Stimulated activated CD8-positive, alpha-beta memory T cell treated with anti-CD3 and anti-CD28 coated beads, Interleukin-4, amount 100 ng/mL, for 48 hours (primary cell): ENCODE data around the gene INSIG2.

Source experiments
- DNase-seq: peaks from one replicate; pipeline ENCODE4 v3.0.0-alpha.2; 2020

The INSIG2 gene

GRCh38 chr2:118088051-118089024 lies at the start of gene INSIG2:
INSIG2 (plus strand) TSS chr2:118088471; CDS start chr2:118096557, 8,086 bp downstream.
- DNase-seq, result peak; percentile 94

DNA sequence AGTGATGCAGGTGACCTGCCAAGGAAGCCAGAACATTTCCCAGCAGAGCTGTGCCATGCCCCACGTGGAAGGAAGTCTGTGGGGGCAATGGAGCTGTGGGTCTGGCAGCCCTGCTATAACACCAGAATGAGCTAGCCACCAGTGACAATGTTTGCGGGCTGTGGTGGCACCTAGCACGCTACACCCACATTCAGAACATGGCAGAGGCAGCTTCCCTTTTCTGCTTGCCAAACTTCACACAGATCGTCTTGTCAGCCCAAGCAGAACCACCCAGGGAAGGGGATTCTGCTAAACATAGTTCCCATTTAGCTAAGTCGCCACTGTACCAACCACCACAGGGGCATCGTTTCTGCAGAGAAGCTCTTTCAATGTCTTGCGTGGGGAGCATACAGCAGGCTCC lies 47.4 kb upstream of the INSIG2 start:
- DNase-seq, result no peak

- no peak for DNase-seq
Observed at GRCh38 chr2:118044103-118044716, 44.1 kb upstream of the INSIG2 start.

GRCh38 chr2:118044854-118045253 lies 43.4 kb upstream of the INSIG2 start:
- DNase-seq, result no peak

DNA sequence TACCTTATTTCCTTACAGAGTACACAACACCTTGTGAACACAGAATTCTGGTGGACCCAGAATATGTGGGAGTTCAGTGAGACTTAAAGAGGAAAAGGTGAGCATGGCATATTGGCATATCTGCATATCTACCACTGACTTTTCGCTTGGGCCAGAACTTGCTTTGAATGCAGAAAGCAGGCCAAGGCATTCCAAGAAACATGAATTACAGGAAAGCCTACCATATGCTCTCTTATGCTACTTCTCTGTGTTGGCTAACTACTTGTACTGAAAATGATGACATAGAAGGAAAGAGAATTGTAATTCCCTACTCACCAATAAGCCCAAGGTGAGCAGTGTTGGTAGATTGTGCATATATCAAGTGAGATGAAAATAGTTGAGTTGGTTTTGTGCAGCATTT lies 43.0 kb upstream of the INSIG2 start:
- no peak for DNase-seq

DNA sequence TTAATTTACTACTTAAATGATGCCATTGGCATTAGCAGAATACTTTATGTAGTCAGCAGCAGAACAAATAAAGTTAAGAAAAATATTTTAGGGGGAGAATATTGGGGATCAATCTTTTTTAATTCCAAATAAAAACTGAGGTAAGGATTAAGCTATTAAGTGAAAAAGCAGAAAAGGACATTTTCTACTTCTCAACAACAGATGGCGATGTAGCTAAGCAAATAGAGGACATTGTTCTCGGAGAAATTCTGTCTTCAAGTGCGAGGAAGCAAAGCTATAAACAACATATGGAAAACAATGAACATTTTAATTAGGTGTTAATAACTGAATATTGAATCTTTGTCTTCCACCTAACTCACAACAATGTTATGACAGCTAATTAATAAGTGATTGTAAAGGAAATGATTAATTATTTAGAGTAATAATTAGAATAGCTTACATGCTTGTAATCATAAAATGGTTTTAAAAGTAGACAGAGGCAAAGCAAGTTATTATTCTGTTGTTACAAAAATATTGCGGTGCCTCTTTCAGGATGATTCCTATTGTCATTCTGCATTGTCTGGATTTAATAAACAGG lies 41.5 kb upstream of the INSIG2 start:
- no peak for DNase-seq

DNA sequence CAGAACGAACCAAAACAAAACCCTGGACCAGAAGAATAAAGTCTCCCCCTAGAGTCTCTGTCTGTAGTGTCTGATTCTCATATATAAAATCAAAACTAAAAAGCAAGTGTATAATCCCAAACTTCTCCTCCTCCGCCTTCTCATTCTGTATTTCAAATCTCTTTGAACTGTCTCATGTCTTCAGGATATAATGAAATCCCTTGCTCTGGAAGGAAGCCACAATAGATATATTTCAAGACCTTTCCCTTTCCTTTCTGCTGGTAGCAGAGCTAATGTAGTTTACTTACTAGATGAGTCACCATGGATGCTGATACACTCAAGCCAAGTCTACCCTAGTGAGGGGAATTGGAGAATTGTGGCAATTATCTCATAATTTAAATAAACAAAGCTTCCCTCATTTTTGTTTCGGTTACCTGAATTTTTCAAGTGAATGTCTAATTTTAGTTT lies 40.9 kb upstream of the INSIG2 start:
- DNase-seq, result no peak

DNA sequence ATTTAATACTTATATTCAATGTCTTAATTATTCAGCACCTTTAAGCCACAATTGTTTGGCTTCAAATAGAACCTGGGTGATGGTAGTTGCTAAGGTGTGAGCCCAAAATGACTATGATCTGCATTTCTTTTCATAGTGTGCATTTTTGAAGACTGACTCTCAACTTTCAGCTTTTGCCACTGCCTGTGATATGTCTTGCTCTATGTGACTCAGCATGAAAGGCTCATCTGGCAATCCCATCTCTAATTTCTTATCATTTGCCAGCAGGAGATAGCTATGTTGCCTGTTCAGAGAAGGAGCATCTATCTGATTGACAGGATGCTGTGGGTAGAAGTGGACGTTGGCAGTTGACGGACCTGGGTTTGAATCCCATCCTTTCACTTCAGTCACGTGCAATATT lies 39.9 kb upstream of the INSIG2 start:
- DNase-seq, result no peak

- DNase-seq, result no peak
Observed at GRCh38 chr2:118049140-118049815, 39.0 kb upstream of the INSIG2 start.

GRCh38 chr2:118049816-118050140 lies 38.5 kb upstream of the INSIG2 start:
- DNase-seq, result no peak

GRCh38 chr2:118050386-118050785 lies 37.9 kb upstream of the INSIG2 start:
- DNase-seq, result no peak

- no peak for DNase-seq
Observed at GRCh38 chr2:118050974-118051373, 37.3 kb upstream of the INSIG2 start.

- DNase-seq, result no peak
Observed at GRCh38 chr2:118051826-118052358, 36.4 kb upstream of the INSIG2 start.

GRCh38 chr2:118052474-118052873 lies 35.8 kb upstream of the INSIG2 start:
- DNase-seq, result no peak

GRCh38 chr2:118053681-118054080 lies 34.6 kb upstream of the INSIG2 start:
- DNase-seq, result no peak

GRCh38 chr2:118054213-118055008 lies 33.9 kb upstream of the INSIG2 start:
- no peak for DNase-seq

DNA sequence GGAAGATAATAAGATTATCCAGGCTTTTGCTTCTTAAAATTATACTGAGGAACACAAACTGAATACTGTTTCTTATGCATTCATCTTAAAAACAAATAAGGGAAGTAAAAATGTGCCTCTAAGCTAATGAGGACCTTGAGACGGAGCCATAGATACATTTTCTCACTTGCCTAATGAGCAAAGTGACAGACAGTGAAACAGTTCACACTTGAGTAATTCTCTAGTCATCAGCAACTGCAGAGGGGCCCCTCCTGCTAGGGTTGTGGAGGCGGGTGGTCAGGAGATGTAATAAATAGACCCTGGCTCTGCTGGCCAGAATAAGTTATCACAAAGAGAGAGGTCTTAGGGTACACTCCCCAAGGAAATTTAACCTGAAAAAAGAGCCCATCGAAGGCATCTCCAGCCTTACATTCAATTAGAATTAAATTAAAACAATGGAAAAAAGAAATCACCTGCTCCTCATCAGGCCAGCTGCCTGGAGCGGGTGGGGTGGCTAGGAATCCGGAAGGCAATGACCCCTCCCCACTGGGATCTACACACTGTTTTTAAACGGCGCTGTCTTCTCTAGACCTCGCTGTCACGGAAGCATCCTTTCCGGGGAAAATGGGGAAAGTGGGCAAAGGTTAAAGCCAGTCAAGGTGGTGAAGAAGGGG lies 32.6 kb upstream of the INSIG2 start:
- DNase-seq, result no peak

GRCh38 chr2:118056165-118056534 lies 32.1 kb upstream of the INSIG2 start:
- DNase-seq, result no peak

DNA sequence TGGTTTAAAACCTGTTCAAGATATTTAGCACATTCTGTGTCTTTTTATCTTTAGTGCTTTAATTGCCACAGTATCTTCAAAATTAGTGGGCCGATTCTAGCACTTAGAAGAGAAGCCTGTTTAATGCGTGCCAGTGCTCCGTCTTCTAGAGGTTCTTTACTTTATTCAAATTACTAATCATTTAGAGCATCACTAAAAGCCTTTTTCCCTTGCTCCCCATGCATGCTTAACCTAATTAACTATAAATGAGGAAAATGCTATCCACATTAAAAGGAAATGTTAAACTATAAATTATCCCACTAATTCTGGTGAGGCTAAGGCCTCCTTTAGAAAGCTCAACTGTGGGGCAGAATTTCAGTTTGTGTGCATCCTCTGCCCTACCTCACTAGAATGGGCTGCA lies 31.5 kb upstream of the INSIG2 start:
- no peak for DNase-seq

GRCh38 chr2:118058951-118059350 lies 29.3 kb upstream of the INSIG2 start:
- DNase-seq, result no peak

DNA sequence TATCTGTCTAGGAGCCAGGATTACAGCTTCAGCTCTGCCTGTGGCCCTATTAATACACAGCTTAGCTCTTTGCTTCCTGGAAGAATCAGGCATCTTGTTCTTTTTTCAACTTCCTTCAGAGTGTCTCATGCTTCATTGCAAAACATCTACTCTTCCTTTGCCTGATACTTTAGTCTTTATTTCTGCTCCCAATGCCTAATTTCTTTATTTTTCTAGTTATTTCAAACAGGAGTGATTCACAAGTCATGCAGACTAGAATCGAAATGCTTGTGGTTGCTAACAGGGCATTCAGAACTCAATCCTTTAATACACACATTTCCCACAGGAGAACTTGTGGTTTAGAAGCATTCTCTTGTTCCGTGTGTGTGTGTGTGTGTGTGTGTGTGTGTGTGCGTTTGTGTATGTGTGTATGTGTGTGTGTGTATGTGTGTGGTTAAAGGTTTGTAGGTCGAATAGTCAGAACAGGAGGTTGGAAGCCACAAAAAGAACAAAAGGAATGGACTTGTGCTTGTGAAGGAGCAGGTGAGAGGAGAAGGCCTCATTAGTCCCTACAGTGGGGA lies 28.3 kb upstream of the INSIG2 start:
- no peak for DNase-seq
